HEK293 (cell line): Measurements from ENCODE around the gene GPATCH4.

Experiments used
- MYNN ChIP-seq: fragments of 450-650 bp; formaldehyde crosslinking; IDR thresholded peaks from 2 replicates; pipeline ENCODE4 v1.5.1; 2016; ENCODE audit warnings: missing biosample characterization, missing genetic modification characterization, borderline replicate concordance
- YY1 ChIP-seq: fragments of 450-650 bp; formaldehyde crosslinking; IDR thresholded peaks from 2 replicates; pipeline ENCODE4 v1.5.1; 2018; ENCODE audit warnings: missing biosample characterization, missing genetic modification characterization
- ZNF23 ChIP-seq: fragments of 450-650 bp; formaldehyde crosslinking; IDR thresholded peaks from 2 replicates; pipeline ENCODE4 v1.5.1; 2016; ENCODE audit warnings: missing biosample characterization, missing genetic modification characterization, borderline replicate concordance
- ZNF302 ChIP-seq: fragments of 450-650 bp; formaldehyde crosslinking; IDR thresholded peaks from 2 replicates; pipeline ENCODE4 v1.5.1; 2016; ENCODE audit warnings: missing biosample characterization, missing genetic modification characterization, low read depth
- ZNF391 ChIP-seq: fragments of 450-650 bp; formaldehyde crosslinking; IDR thresholded peaks from 2 replicates; pipeline ENCODE4 v1.5.1; 2016; ENCODE audit warnings: low read depth, missing biosample characterization, missing genetic modification characterization, borderline replicate concordance
- ZNF416 ChIP-seq: fragments of 450-650 bp; formaldehyde crosslinking; IDR thresholded peaks from 2 replicates; pipeline ENCODE4 v1.5.1; 2016; ENCODE audit warnings: missing biosample characterization, missing genetic modification characterization
- ZSCAN16 ChIP-seq: fragments of 450-650 bp; formaldehyde crosslinking; IDR thresholded peaks from 2 replicates; pipeline ENCODE4 v1.5.1; 2016; ENCODE audit warnings: missing biosample characterization, missing genetic modification characterization
- TF ChIP-seq, protein P1 (sequence below): fragments of 450-650 bp; formaldehyde crosslinking; IDR thresholded peaks from 2 replicates; pipeline ENCODE4 v1.5.1; 2016; ENCODE audit warnings: missing biosample characterization, missing genetic modification characterization, borderline replicate concordance
- TF ChIP-seq, protein P2 (sequence below): fragments of 450-650 bp; formaldehyde crosslinking; IDR thresholded peaks from 2 replicates; pipeline ENCODE4 v1.5.1; 2016; ENCODE audit warnings: missing biosample characterization, missing genetic modification characterization
- TF ChIP-seq, protein P3 (sequence below): fragments of 450-650 bp; formaldehyde crosslinking; IDR thresholded peaks from 2 replicates; pipeline ENCODE4 v1.5.1; 2016; ENCODE audit warnings: missing biosample characterization, missing genetic modification characterization

DNA sequence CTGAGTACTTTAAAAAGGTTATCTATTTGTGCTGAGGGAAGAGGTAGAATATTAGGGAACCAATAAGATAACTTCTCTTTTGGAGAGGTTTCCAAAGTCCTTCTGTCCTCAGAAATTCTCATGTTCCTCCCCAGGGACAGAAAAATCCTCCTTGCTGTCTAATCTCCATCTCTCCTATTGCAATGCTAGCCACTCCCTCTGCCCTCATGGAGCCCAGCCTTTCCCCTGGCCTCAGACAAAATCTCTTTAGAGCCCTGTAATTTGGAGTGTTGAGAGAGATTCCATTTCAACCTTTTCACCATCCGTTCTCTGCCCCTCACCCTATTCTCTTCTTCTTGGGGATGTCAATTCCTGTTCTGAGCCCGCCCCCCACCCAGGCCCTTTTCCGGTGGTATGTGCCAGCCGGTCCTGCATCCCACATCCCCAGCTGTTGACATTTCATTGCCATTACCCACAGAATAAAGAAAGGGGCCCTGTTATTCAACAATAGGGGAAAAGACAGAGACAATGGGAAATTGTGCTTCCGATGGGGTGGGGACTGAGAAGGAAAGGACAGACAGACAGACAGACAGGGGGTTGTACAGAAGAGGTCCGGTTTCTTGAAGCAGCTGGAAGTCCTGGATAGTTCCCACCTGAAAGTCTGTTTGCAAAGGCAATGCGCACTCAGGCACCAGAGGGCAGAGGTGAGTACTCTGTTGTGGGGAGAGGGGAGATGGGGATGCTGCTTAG, 17.7 kb upstream of the GPATCH4 start, which contains the start of gene HAPLN2:
- TF ChIP-seq, protein P1, sequence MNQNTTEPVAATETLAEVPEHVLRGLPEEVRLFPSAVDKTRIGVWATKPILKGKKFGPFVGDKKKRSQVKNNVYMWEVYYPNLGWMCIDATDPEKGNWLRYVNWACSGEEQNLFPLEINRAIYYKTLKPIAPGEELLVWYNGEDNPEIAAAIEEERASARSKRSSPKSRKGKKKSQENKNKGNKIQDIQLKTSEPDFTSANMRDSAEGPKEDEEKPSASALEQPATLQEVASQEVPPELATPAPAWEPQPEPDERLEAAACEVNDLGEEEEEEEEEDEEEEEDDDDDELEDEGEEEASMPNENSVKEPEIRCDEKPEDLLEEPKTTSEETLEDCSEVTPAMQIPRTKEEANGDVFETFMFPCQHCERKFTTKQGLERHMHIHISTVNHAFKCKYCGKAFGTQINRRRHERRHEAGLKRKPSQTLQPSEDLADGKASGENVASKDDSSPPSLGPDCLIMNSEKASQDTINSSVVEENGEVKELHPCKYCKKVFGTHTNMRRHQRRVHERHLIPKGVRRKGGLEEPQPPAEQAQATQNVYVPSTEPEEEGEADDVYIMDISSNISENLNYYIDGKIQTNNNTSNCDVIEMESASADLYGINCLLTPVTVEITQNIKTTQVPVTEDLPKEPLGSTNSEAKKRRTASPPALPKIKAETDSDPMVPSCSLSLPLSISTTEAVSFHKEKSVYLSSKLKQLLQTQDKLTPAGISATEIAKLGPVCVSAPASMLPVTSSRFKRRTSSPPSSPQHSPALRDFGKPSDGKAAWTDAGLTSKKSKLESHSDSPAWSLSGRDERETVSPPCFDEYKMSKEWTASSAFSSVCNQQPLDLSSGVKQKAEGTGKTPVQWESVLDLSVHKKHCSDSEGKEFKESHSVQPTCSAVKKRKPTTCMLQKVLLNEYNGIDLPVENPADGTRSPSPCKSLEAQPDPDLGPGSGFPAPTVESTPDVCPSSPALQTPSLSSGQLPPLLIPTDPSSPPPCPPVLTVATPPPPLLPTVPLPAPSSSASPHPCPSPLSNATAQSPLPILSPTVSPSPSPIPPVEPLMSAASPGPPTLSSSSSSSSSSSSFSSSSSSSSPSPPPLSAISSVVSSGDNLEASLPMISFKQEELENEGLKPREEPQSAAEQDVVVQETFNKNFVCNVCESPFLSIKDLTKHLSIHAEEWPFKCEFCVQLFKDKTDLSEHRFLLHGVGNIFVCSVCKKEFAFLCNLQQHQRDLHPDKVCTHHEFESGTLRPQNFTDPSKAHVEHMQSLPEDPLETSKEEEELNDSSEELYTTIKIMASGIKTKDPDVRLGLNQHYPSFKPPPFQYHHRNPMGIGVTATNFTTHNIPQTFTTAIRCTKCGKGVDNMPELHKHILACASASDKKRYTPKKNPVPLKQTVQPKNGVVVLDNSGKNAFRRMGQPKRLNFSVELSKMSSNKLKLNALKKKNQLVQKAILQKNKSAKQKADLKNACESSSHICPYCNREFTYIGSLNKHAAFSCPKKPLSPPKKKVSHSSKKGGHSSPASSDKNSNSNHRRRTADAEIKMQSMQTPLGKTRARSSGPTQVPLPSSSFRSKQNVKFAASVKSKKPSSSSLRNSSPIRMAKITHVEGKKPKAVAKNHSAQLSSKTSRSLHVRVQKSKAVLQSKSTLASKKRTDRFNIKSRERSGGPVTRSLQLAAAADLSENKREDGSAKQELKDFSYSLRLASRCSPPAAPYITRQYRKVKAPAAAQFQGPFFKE (tag by site-specific recombination) = no peak
- TF ChIP-seq ZNF416 (tag by site-specific recombination) (no peak), ZNF302 (no peak), YY1 (tag by site-specific recombination) (no peak), ZSCAN16 (no peak), ZNF23 (tag by site-specific recombination) (no peak), MYNN (no peak), ZNF391 (tag by site-specific recombination) (no peak)
- TF ChIP-seq, protein P2, sequence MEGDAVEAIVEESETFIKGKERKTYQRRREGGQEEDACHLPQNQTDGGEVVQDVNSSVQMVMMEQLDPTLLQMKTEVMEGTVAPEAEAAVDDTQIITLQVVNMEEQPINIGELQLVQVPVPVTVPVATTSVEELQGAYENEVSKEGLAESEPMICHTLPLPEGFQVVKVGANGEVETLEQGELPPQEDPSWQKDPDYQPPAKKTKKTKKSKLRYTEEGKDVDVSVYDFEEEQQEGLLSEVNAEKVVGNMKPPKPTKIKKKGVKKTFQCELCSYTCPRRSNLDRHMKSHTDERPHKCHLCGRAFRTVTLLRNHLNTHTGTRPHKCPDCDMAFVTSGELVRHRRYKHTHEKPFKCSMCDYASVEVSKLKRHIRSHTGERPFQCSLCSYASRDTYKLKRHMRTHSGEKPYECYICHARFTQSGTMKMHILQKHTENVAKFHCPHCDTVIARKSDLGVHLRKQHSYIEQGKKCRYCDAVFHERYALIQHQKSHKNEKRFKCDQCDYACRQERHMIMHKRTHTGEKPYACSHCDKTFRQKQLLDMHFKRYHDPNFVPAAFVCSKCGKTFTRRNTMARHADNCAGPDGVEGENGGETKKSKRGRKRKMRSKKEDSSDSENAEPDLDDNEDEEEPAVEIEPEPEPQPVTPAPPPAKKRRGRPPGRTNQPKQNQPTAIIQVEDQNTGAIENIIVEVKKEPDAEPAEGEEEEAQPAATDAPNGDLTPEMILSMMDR (tag by site-specific recombination) = peak; percentile 54; the same call in 1 of the 2 replicates
- TF ChIP-seq, protein P3, sequence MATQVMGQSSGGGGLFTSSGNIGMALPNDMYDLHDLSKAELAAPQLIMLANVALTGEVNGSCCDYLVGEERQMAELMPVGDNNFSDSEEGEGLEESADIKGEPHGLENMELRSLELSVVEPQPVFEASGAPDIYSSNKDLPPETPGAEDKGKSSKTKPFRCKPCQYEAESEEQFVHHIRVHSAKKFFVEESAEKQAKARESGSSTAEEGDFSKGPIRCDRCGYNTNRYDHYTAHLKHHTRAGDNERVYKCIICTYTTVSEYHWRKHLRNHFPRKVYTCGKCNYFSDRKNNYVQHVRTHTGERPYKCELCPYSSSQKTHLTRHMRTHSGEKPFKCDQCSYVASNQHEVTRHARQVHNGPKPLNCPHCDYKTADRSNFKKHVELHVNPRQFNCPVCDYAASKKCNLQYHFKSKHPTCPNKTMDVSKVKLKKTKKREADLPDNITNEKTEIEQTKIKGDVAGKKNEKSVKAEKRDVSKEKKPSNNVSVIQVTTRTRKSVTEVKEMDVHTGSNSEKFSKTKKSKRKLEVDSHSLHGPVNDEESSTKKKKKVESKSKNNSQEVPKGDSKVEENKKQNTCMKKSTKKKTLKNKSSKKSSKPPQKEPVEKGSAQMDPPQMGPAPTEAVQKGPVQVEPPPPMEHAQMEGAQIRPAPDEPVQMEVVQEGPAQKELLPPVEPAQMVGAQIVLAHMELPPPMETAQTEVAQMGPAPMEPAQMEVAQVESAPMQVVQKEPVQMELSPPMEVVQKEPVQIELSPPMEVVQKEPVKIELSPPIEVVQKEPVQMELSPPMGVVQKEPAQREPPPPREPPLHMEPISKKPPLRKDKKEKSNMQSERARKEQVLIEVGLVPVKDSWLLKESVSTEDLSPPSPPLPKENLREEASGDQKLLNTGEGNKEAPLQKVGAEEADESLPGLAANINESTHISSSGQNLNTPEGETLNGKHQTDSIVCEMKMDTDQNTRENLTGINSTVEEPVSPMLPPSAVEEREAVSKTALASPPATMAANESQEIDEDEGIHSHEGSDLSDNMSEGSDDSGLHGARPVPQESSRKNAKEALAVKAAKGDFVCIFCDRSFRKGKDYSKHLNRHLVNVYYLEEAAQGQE (tag by site-specific recombination) = peak; percentile 60; the same call in 1 of the 2 replicates
